Measurements from ENCODE around the gene RAD51B.

The RAD51B gene

GRCh38 chr14:68335312-68335711, 515.7 kb downstream of the RAD51B start:
- no peak overlapping the region for H3K4me3 ChIP-seq (ENCODE audit: low read length)
- no peak overlapping the region for H3K4ac ChIP-seq (ENCODE audit: low read depth, low read length)
- H3K23ac ChIP-seq (ENCODE audit: low read length), result no peak overlapping the region
- no peak overlapping the region for H2AK5ac ChIP-seq (ENCODE audit: low read length)
- no peaks in the 10 kb centered on the region for H3K79me1 ChIP-seq (ENCODE audit: low read length)
- no peaks in the 10 kb centered on the region for H3K4me1 ChIP-seq (ENCODE audit: control insufficient read depth, low read depth, low read length)
- H3K4me2 ChIP-seq (ENCODE audit: low read length), result no peak overlapping the region
- no peak overlapping the region for H3K9ac ChIP-seq (ENCODE audit: low read length)
- no peak overlapping the region for H2BK5ac ChIP-seq (ENCODE audit: low read length)
- no peak overlapping the region for H3K27ac ChIP-seq (ENCODE audit: low read depth, low read length)
- no peak overlapping the region for H4K8ac ChIP-seq (ENCODE audit: low read depth, low read length)
- H3K56ac ChIP-seq (ENCODE audit: low read length), result no peak overlapping the region
- H2BK120ac ChIP-seq (ENCODE audit: low read depth, low read length), result no peak overlapping the region
- no peak overlapping the region for H3K18ac ChIP-seq (ENCODE audit: low read length)
- no peak overlapping the region for H2BK15ac ChIP-seq (replicated peaks; ENCODE audit: low read depth)
- no peak overlapping the region for H4K5ac ChIP-seq (ENCODE audit: low read length)
- peak; percentile 16 for DNase-seq
- H3K36me3 ChIP-seq (ENCODE audit: control insufficient read depth, insufficient read depth, low read length), result no peaks in the 10 kb centered on the region
- no peaks in the 10 kb centered on the region for H3K79me2 ChIP-seq (ENCODE audit: control insufficient read depth, insufficient read depth, low read length)
- H3K27me3 ChIP-seq (ENCODE audit: insufficient read depth, low read length, poor library complexity), result no peaks in the 10 kb centered on the region

DNA sequence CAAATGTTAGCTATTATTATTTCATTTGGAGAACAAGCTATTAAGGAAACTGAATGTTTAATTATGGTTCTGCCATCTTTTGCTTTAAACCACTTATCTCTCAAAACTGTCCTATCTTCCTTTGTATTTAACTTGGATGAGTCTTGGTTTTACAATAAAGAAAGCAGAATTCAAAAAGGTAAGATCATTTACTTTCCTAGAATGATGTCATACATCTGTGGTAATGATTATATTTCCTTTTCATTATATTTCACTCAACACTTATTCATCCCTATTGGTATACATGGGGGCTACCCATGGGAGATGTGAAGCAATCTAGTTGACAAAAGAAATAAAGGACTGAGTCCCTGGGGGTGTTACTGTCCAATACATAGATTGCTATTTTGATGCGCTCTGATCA, 516.6 kb downstream of the RAD51B start:
- Histone ChIP-seq H3K9ac (ENCODE audit: low read length) (no peak overlapping the region), H2BK5ac (ENCODE audit: low read length) (no peak overlapping the region), H3K23ac (ENCODE audit: low read length) (no peak overlapping the region), H3K4me2 (ENCODE audit: low read length) (no peak overlapping the region), H3K79me2 (ENCODE audit: control insufficient read depth, insufficient read depth, low read length) (no peaks in the 10 kb centered on the region), H3K18ac (ENCODE audit: low read length) (no peak overlapping the region), H3K36me3 (ENCODE audit: control insufficient read depth, insufficient read depth, low read length) (no peaks in the 10 kb centered on the region), H3K4me1 (ENCODE audit: control insufficient read depth, low read depth, low read length) (no peaks in the 10 kb centered on the region), H2BK120ac (ENCODE audit: low read depth, low read length) (no peak overlapping the region), H3K4me3 (ENCODE audit: low read length) (no peak overlapping the region), H2AK5ac (ENCODE audit: low read length) (no peak overlapping the region), H4K5ac (ENCODE audit: low read length) (no peak overlapping the region), H3K27ac (ENCODE audit: low read depth, low read length) (no peak overlapping the region), H3K79me1 (ENCODE audit: low read length) (no peaks in the 10 kb centered on the region), H3K56ac (ENCODE audit: low read length) (no peak overlapping the region), H2BK15ac (replicated peaks; ENCODE audit: low read depth) (no peak overlapping the region), H3K4ac (ENCODE audit: low read depth, low read length) (no peak overlapping the region), H4K8ac (ENCODE audit: low read depth, low read length) (no peak overlapping the region), H3K27me3 (ENCODE audit: insufficient read depth, low read length, poor library complexity) (no peaks in the 10 kb centered on the region)
- DNase-seq, result no peak
- no CpG with 5 or more reads among the region's 1 CpG for WGBS (ENCODE audit: extremely low coverage, insufficient coverage, low lambda C conversion rate)

DNA sequence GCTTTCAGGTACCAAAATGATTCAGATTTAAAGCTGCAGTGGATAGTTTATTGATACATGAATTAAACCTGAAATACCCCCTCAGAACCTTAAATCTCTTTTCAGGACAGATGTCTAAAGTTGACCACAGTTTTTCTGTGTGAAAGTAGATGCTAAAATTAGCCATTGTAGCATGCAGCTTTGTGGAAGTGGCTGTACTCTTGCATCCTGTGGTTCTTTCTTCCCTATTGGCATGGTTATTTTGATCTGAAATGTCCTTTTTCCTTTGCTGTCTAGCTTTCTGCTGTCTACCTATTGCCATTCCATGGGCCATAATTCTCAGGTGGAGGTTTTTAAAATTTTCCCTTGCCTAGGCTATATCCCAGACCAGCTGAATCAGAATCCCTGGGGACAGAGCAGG, 517.7 kb downstream of the RAD51B start:
- Histone ChIP-seq H3K27ac (ENCODE audit: low read depth, low read length) (no peak overlapping the region), H3K36me3 (ENCODE audit: control insufficient read depth, insufficient read depth, low read length) (no peaks in the 10 kb centered on the region), H3K4me2 (ENCODE audit: low read length) (no peak overlapping the region), H2AK5ac (ENCODE audit: low read length) (no peak overlapping the region), H4K5ac (ENCODE audit: low read length) (no peak overlapping the region), H3K79me1 (ENCODE audit: low read length) (no peaks in the 10 kb centered on the region), H3K27me3 (ENCODE audit: insufficient read depth, low read length, poor library complexity) (no peaks in the 10 kb centered on the region), H4K8ac (ENCODE audit: low read depth, low read length) (no peak overlapping the region), H3K4me1 (ENCODE audit: control insufficient read depth, low read depth, low read length) (peaks cover 5% of the 10 kb centered on the region), H3K4me3 (ENCODE audit: low read length) (no peak overlapping the region), H3K23ac (ENCODE audit: low read length) (no peak overlapping the region), H3K9ac (ENCODE audit: low read length) (no peak overlapping the region), H3K18ac (ENCODE audit: low read length) (no peak overlapping the region), H3K56ac (ENCODE audit: low read length) (no peak overlapping the region), H2BK5ac (ENCODE audit: low read length) (no peak overlapping the region), H2BK15ac (replicated peaks; ENCODE audit: low read depth) (no peak overlapping the region), H3K79me2 (ENCODE audit: control insufficient read depth, insufficient read depth, low read length) (no peaks in the 10 kb centered on the region), H3K4ac (ENCODE audit: low read depth, low read length) (no peak overlapping the region), H2BK120ac (ENCODE audit: low read depth, low read length) (no peak overlapping the region)
- DNase-seq, result no peak

DNA sequence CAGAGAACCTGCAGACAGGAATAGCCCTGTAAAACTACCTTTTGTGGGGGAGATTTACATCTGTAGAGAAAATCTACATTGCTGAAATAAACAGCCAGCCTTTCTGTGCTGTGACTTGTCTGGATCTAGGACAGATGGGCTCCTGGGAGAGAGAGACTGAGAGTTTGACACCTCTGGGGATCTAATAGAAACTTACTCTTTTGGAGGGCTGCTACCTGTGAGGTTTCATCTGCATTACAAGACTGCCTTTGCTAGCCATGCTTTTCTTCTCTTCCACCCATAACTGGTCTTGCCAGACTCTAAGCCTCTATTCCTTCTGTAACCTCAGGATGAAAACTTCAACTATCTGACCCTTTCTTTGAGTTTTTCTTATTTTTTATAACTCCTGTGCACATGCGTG, 520.7 kb downstream of the RAD51B start:
- no peak overlapping the region for H2BK15ac ChIP-seq (replicated peaks; ENCODE audit: low read depth)
- no peaks in the 10 kb centered on the region for H3K27me3 ChIP-seq (ENCODE audit: insufficient read depth, low read length, poor library complexity)
- H3K56ac ChIP-seq (ENCODE audit: low read length), result no peak overlapping the region
- no peak overlapping the region for H3K4me3 ChIP-seq (ENCODE audit: low read length)
- peaks cover 11% of the 10 kb centered on the region for H3K4me1 ChIP-seq (ENCODE audit: control insufficient read depth, low read depth, low read length)
- H2BK120ac ChIP-seq (ENCODE audit: low read depth, low read length), result no peak overlapping the region
- H3K18ac ChIP-seq (ENCODE audit: low read length), result no peak overlapping the region
- H4K5ac ChIP-seq (ENCODE audit: low read length), result no peak overlapping the region
- no peak for DNase-seq
- WGBS (ENCODE audit: extremely low coverage, insufficient coverage, low lambda C conversion rate), result no CpG with 5 or more reads among the region's 1 CpG
- H2AK5ac ChIP-seq (ENCODE audit: low read length), result no peak overlapping the region
- H4K8ac ChIP-seq (ENCODE audit: low read depth, low read length), result no peak overlapping the region
- H3K4ac ChIP-seq (ENCODE audit: low read depth, low read length), result no peak overlapping the region
- no peak overlapping the region for H3K9ac ChIP-seq (ENCODE audit: low read length)
- H3K79me2 ChIP-seq (ENCODE audit: control insufficient read depth, insufficient read depth, low read length), result no peaks in the 10 kb centered on the region
- H3K79me1 ChIP-seq (ENCODE audit: low read length), result no peaks in the 10 kb centered on the region
- no peaks in the 10 kb centered on the region for H3K36me3 ChIP-seq (ENCODE audit: control insufficient read depth, insufficient read depth, low read length)
- H3K4me2 ChIP-seq (ENCODE audit: low read length), result no peak overlapping the region
- H3K27ac ChIP-seq (ENCODE audit: low read depth, low read length), result no peak overlapping the region
- no peak overlapping the region for H3K23ac ChIP-seq (ENCODE audit: low read length)
- H2BK5ac ChIP-seq (ENCODE audit: low read length), result no peak overlapping the region

- H3K4me2 ChIP-seq (ENCODE audit: low read length), result no peak overlapping the region
- H3K36me3 ChIP-seq (ENCODE audit: control insufficient read depth, insufficient read depth, low read length), result no peaks in the 10 kb centered on the region
- no peak overlapping the region for H2BK15ac ChIP-seq (replicated peaks; ENCODE audit: low read depth)
- peak overlapping the region; percentile 54 for H3K56ac ChIP-seq (ENCODE audit: low read length)
- H3K27ac ChIP-seq (ENCODE audit: low read depth, low read length), result no peak overlapping the region
- H2BK120ac ChIP-seq (ENCODE audit: low read depth, low read length), result no peak overlapping the region
- H3K4me3 ChIP-seq (ENCODE audit: low read length), result no peak overlapping the region
- no peak overlapping the region for H3K9ac ChIP-seq (ENCODE audit: low read length)
- DNase-seq, result peak; percentile 21
- no peaks in the 10 kb centered on the region for H3K27me3 ChIP-seq (ENCODE audit: insufficient read depth, low read length, poor library complexity)
- peak overlapping the region; percentile 38 for H2BK5ac ChIP-seq (ENCODE audit: low read length)
- WGBS (ENCODE audit: extremely low coverage, insufficient coverage, low lambda C conversion rate), result no CpG with 5 or more reads among the region's 4 CpGs
- H4K5ac ChIP-seq (ENCODE audit: low read length), result no peak overlapping the region
- H3K4ac ChIP-seq (ENCODE audit: low read depth, low read length), result no peak overlapping the region
- H3K18ac ChIP-seq (ENCODE audit: low read length), result no peak overlapping the region
- H2AK5ac ChIP-seq (ENCODE audit: low read length), result peak overlapping the region; percentile 75
- peaks cover 11% of the 10 kb centered on the region for H3K4me1 ChIP-seq (ENCODE audit: control insufficient read depth, low read depth, low read length)
- no peak overlapping the region for H4K8ac ChIP-seq (ENCODE audit: low read depth, low read length)
- H3K79me2 ChIP-seq (ENCODE audit: control insufficient read depth, insufficient read depth, low read length), result no peaks in the 10 kb centered on the region
- H3K79me1 ChIP-seq (ENCODE audit: low read length), result no peaks in the 10 kb centered on the region
- H3K23ac ChIP-seq (ENCODE audit: low read length), result no peak overlapping the region
Measured at GRCh38 chr14:68341411-68342212, 522.0 kb downstream of the RAD51B start.

DNA sequence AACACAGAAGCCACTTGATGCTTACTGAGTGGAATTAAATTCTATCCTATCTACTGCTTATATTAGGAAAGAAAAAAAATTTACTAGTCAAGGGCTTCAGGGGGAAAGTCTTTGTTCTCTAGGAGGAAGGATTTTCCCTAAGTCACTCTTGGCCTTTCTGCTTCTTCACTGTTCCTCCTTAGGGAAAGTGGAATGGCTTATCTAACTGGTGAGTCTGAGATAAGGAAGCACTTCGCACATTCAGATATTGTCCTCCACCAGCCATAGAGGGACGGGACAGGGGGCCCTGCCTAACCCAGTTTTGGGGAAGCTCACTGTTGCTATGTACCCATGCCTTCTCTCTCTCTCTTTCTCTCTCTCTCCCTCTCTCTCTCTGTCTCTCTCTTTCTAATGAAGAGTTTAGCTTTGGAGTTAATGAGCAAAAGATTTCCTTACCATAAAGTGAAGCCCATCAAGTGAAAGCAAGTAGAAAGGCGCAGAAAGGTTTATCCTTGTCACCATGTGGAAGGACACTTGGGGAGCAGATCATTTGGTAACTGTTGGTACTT, 522.7 kb downstream of the RAD51B start:
- no peak overlapping the region for H3K4me3 ChIP-seq (ENCODE audit: low read length)
- DNase-seq, result peak; percentile 94
- H3K4ac ChIP-seq (ENCODE audit: low read depth, low read length), result no peak overlapping the region
- H2BK15ac ChIP-seq (replicated peaks; ENCODE audit: low read depth), result no peak overlapping the region
- no peaks in the 10 kb centered on the region for H3K36me3 ChIP-seq (ENCODE audit: control insufficient read depth, insufficient read depth, low read length)
- no peak overlapping the region for H2AK5ac ChIP-seq (ENCODE audit: low read length)
- H3K23ac ChIP-seq (ENCODE audit: low read length), result no peak overlapping the region
- H3K79me1 ChIP-seq (ENCODE audit: low read length), result no peaks in the 10 kb centered on the region
- no peak overlapping the region for H4K8ac ChIP-seq (ENCODE audit: low read depth, low read length)
- H3K4me1 ChIP-seq (ENCODE audit: control insufficient read depth, low read depth, low read length), result peaks cover 11% of the 10 kb centered on the region
- no peak overlapping the region for H2BK120ac ChIP-seq (ENCODE audit: low read depth, low read length)
- no peak overlapping the region for H4K5ac ChIP-seq (ENCODE audit: low read length)
- no peaks in the 10 kb centered on the region for H3K27me3 ChIP-seq (ENCODE audit: insufficient read depth, low read length, poor library complexity)
- no peak overlapping the region for H3K9ac ChIP-seq (ENCODE audit: low read length)
- no peak overlapping the region for H3K18ac ChIP-seq (ENCODE audit: low read length)
- no peak overlapping the region for H3K4me2 ChIP-seq (ENCODE audit: low read length)
- WGBS (ENCODE audit: extremely low coverage, insufficient coverage, low lambda C conversion rate), result no CpG with 5 or more reads among the region's 3 CpGs
- no peak overlapping the region for H3K27ac ChIP-seq (ENCODE audit: low read depth, low read length)
- peak overlapping the region; percentile 29 for H3K56ac ChIP-seq (ENCODE audit: low read length)
- no peaks in the 10 kb centered on the region for H3K79me2 ChIP-seq (ENCODE audit: control insufficient read depth, insufficient read depth, low read length)
- no peak overlapping the region for H2BK5ac ChIP-seq (ENCODE audit: low read length)
